SK-N-MC (cell line): ENCODE results near the gene ICAM4.

Experiments used
- EZH2 ChIP-seq: fragments of 200-600 bp; sonication (generic); IDR thresholded peaks from one replicate; pipeline ENCODE4 v1.6.1; 2017; ENCODE audit warnings: antibody characterized with exemption
- FOXP2 ChIP-seq: optimal IDR thresholded peaks from 2 replicates; pipeline ENCODE3; 2011; ENCODE audit warnings: mild to moderate bottlenecking, moderate library complexity; ENCODE audit not compliant: insufficient read depth; ENCODE audit errors: extremely low read length, control extremely low read depth
- POLR2AphosphoS5 ChIP-seq: IDR thresholded peaks from 2 replicates; pipeline ENCODE4 v1.6.1; 2012; ENCODE audit warnings: mild to moderate bottlenecking, low read depth, low read length, borderline replicate concordance

GRCh38 chr19:10325732-10326131 lies 39.0 kb downstream of the ICAM4 start:
- TF ChIP-seq EZH2 (no peak), POLR2AphosphoS5 (no peak), FOXP2 (no peak)
